ENCODE data around the gene KIAA1217. TPM values are rescaled to one million over a fixed set of nuclear protein-coding genes. Genes with fewer than 3 reads are reported as not detected.

KIAA1217 gene
- total and polyA plus RNA-seq, 2 experiments from 2014 or later = 5.4 to 8.1 TPM

GRCh38 chr10:24502006-24502405, 293.1 kb downstream of the KIAA1217 start:
- H3K9me3 ChIP-seq (ENCODE audit: low read depth) = no peaks in the 10 kb centered on the region
- 86 to 88% methylated on average over 10 of the region's 10 CpGs for WGBS, 2 experiments (ENCODE audit: low coverage in 1 of 2, low lambda C conversion rate in 2 of 2, missing lambda C conversion rate in 2 of 2)
- TF ChIP-seq EZH2phosphoT487 (IDR thresholded peaks at IDR 0.05; ENCODE audit: insufficient read depth, low read depth) (no peak), EZH2 (IDR thresholded peaks at IDR 0.05; ENCODE audit: insufficient read depth, poor library complexity, severe bottlenecking) (no peak)
- H4K20me1 ChIP-seq (ENCODE audit: insufficient read depth) = no peaks in the 10 kb centered on the region
- H3K79me2 ChIP-seq (ENCODE audit: insufficient read depth) = no peaks in the 10 kb centered on the region
- H3K4me3 ChIP-seq = no peak overlapping the region
- H3K27me3 ChIP-seq (replicated peaks; ENCODE audit: insufficient read depth) = no peaks in the 10 kb centered on the region
- no peak overlapping the region for H3K9ac ChIP-seq
- in situ Hi-C loops (cut with MboI) = loop anchor here (25.0 kb wide), 1 partner anchor 290 kb away; the partner anchor contains the start of gene KIAA1217
- no peaks in the 10 kb centered on the region for H3K4me1 ChIP-seq (ENCODE audit: insufficient read depth)
- H3K27ac ChIP-seq = no peak overlapping the region
- no peak overlapping the region for H2AFZ ChIP-seq
- no peak overlapping the region for H3K4me2 ChIP-seq (ENCODE audit: unreplicated experiment)
- H3K9me2 ChIP-seq (ENCODE audit: insufficient read depth) = no peaks in the 10 kb centered on the region
- H3K36me3 ChIP-seq (ENCODE audit: low read depth) = no peaks in the 10 kb centered on the region
- H3F3A ChIP-seq (ENCODE audit: insufficient read depth) = no peaks in the 10 kb centered on the region
- no peak for DNase-seq

- Histone ChIP-seq H3K36me3 (ENCODE audit: low read depth) (no peaks in the 10 kb centered on the region), H3K9me3 (ENCODE audit: low read depth) (no peaks in the 10 kb centered on the region), H3K9ac (no peak overlapping the region), H3K4me3 (no peak overlapping the region), H3K9me2 (ENCODE audit: insufficient read depth) (no peaks in the 10 kb centered on the region), H3K27me3 (replicated peaks; ENCODE audit: insufficient read depth) (no peaks in the 10 kb centered on the region), H4K20me1 (ENCODE audit: insufficient read depth) (no peaks in the 10 kb centered on the region), H3F3A (ENCODE audit: insufficient read depth) (no peaks in the 10 kb centered on the region), H3K27ac (no peak overlapping the region), H3K79me2 (ENCODE audit: insufficient read depth) (no peaks in the 10 kb centered on the region), H3K4me2 (ENCODE audit: unreplicated experiment) (no peak overlapping the region), H2AFZ (no peak overlapping the region), H3K4me1 (ENCODE audit: insufficient read depth) (no peaks in the 10 kb centered on the region)
- in situ Hi-C loops (cut with MboI) = loop anchor here (25.0 kb wide), 1 partner anchor 291 kb away; the partner anchor contains the start of gene KIAA1217
- 88 to 91% methylated on average over 6 of the region's 6 CpGs for WGBS, 2 experiments (ENCODE audit: low coverage in 1 of 2, low lambda C conversion rate in 2 of 2, missing lambda C conversion rate in 2 of 2)
- TF ChIP-seq EZH2 (IDR thresholded peaks at IDR 0.05; ENCODE audit: insufficient read depth, poor library complexity, severe bottlenecking) (no peak), EZH2phosphoT487 (IDR thresholded peaks at IDR 0.05; ENCODE audit: insufficient read depth, low read depth) (no peak)
- DNase-seq = no peak
Observed at GRCh38 chr10:24502801-24503460, 294.0 kb downstream of the KIAA1217 start.

- Histone ChIP-seq H3K4me2 (ENCODE audit: unreplicated experiment) (no peak overlapping the region), H3K27ac (no peak overlapping the region), H3K4me3 (no peak overlapping the region), H4K20me1 (ENCODE audit: insufficient read depth) (no peaks in the 10 kb centered on the region), H3K9me2 (ENCODE audit: insufficient read depth) (no peaks in the 10 kb centered on the region), H3K36me3 (ENCODE audit: low read depth) (no peaks in the 10 kb centered on the region), H3K27me3 (replicated peaks; ENCODE audit: insufficient read depth) (no peaks in the 10 kb centered on the region), H3K79me2 (ENCODE audit: insufficient read depth) (no peaks in the 10 kb centered on the region), H3K9me3 (ENCODE audit: low read depth) (no peaks in the 10 kb centered on the region), H2AFZ (no peak overlapping the region), H3K4me1 (ENCODE audit: insufficient read depth) (no peaks in the 10 kb centered on the region), H3K9ac (no peak overlapping the region), H3F3A (ENCODE audit: insufficient read depth) (no peaks in the 10 kb centered on the region)
- 68 to 73% methylated on average over 12 of the region's 12 CpGs for WGBS, 2 experiments (ENCODE audit: low coverage in 1 of 2, low lambda C conversion rate in 2 of 2, missing lambda C conversion rate in 2 of 2)
- in situ Hi-C loops (cut with MboI) = loop anchor here (25.0 kb wide), 1 partner anchor 291 kb away; the partner anchor contains the start of gene KIAA1217
- peak; percentile 56 for DNase-seq
- TF ChIP-seq EZH2 (IDR thresholded peaks at IDR 0.05; ENCODE audit: insufficient read depth, poor library complexity, severe bottlenecking) (no peak), EZH2phosphoT487 (IDR thresholded peaks at IDR 0.05; ENCODE audit: insufficient read depth, low read depth) (no peak)
Observed at GRCh38 chr10:24503461-24504320, 294.8 kb downstream of the KIAA1217 start.

- no peak overlapping the region for H3K9ac ChIP-seq
- no peak overlapping the region for H3K4me2 ChIP-seq (ENCODE audit: unreplicated experiment)
- DNase-seq = no peak
- H3K79me2 ChIP-seq (ENCODE audit: insufficient read depth) = no peaks in the 10 kb centered on the region
- no peaks in the 10 kb centered on the region for H4K20me1 ChIP-seq (ENCODE audit: insufficient read depth)
- in situ Hi-C loops (cut with MboI) = loop anchor here (25.0 kb wide), 1 partner anchor 293 kb away; the partner anchor contains the start of gene KIAA1217
- H3K4me3 ChIP-seq = no peak overlapping the region
- no peak overlapping the region for H2AFZ ChIP-seq
- H3K36me3 ChIP-seq (ENCODE audit: low read depth) = no peaks in the 10 kb centered on the region
- no peaks in the 10 kb centered on the region for H3K9me3 ChIP-seq (ENCODE audit: low read depth)
- no peaks in the 10 kb centered on the region for H3K9me2 ChIP-seq (ENCODE audit: insufficient read depth)
- TF ChIP-seq EZH2 (IDR thresholded peaks at IDR 0.05; ENCODE audit: insufficient read depth, poor library complexity, severe bottlenecking) (no peak), EZH2phosphoT487 (IDR thresholded peaks at IDR 0.05; ENCODE audit: insufficient read depth, low read depth) (no peak)
- WGBS, 2 experiments (ENCODE audit: low coverage in 1 of 2, low lambda C conversion rate in 2 of 2, missing lambda C conversion rate in 2 of 2) = 81 to 85% methylated on average over 7 of the region's 7 CpGs
- no peaks in the 10 kb centered on the region for H3K4me1 ChIP-seq (ENCODE audit: insufficient read depth)
- no peaks in the 10 kb centered on the region for H3F3A ChIP-seq (ENCODE audit: insufficient read depth)
- H3K27ac ChIP-seq = no peak overlapping the region
- no peaks in the 10 kb centered on the region for H3K27me3 ChIP-seq (replicated peaks; ENCODE audit: insufficient read depth)
Observed at GRCh38 chr10:24505759-24506158, 296.8 kb downstream of the KIAA1217 start.

All from GM23248 (cell line).